HUES64 (cell line): ENCODE measurements around the gene CASP1.
"Not testable (repeated sequence)": the region's sequence is repeated elsewhere in the genome, so short reads cannot be mapped to it uniquely, and the experiment has no call there.

Experiments used
- H3K27ac ChIP-seq: 2 replicates; pipeline ENCODE4 v1.7.0; 2013; ENCODE audit warnings: low read depth, low read length, inconsistent platforms
- H3K27me3 ChIP-seq: 2 replicates; pipeline ENCODE4 v1.6.1; 2013; ENCODE audit warnings: mild to moderate bottlenecking, low read length; ENCODE audit not compliant: insufficient read depth
- H3K36me3 ChIP-seq: 2 replicates; pipeline ENCODE4 v1.6.1; 2013; ENCODE audit warnings: mild to moderate bottlenecking, low read length; ENCODE audit not compliant: insufficient read depth
- H3K4me1 ChIP-seq: 2 replicates; pipeline ENCODE4 v1.6.1; 2013; ENCODE audit warnings: mild to moderate bottlenecking, low read length, moderate library complexity; ENCODE audit not compliant: insufficient read depth
- H3K4me3 ChIP-seq: 2 replicates; pipeline ENCODE4 v1.5.1; 2013; ENCODE audit warnings: mild to moderate bottlenecking, low read length, moderate library complexity
- H3K9ac ChIP-seq: 2 replicates; pipeline ENCODE4 v1.6.1; 2013; ENCODE audit warnings: mild to moderate bottlenecking, low read depth, low read length
- H3K9me3 ChIP-seq: 2 replicates; pipeline ENCODE4 v1.6.1; 2013; ENCODE audit warnings: low read depth, low read length; ENCODE audit not compliant: insufficient read depth
- WGBS: fragments of 150-250, 120-280 bp; methylation state at CpG from one replicate; pipeline ENCODE4 v1.1.7; 2013; ENCODE audit warnings: missing lambda C conversion rate; 5-methylcytosine and 5-hydroxymethylcytosine counted together

Gene CASP1

DNA sequence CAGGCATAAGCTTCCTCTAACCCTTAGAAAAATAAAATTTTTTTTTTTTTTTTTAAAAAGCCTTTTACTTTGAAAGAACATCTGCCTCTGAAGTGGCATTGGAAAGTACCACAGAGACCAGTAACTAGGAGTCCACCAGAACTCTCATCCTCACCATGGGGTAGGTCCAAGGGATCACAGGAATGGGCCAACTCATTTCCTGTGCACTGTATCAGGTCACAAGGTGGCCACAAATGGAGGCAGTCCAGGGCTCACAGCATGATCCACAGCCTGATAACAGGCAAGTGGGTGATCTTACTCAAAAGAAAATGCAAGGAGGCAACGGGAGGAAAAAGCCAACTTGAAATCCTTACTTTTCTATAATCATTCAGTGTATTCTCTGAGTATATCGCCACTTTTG lies 34.8 kb upstream of the CASP1 start:
- WGBS, result no CpG with 5 or more reads among the region's 2 CpGs
- H3K9ac ChIP-seq, H3K4me1 ChIP-seq, H3K36me3 ChIP-seq, H3K27ac ChIP-seq, H3K4me3 ChIP-seq, H3K9me3 ChIP-seq, H3K27me3 ChIP-seq: not testable (repeated sequence)

DNA sequence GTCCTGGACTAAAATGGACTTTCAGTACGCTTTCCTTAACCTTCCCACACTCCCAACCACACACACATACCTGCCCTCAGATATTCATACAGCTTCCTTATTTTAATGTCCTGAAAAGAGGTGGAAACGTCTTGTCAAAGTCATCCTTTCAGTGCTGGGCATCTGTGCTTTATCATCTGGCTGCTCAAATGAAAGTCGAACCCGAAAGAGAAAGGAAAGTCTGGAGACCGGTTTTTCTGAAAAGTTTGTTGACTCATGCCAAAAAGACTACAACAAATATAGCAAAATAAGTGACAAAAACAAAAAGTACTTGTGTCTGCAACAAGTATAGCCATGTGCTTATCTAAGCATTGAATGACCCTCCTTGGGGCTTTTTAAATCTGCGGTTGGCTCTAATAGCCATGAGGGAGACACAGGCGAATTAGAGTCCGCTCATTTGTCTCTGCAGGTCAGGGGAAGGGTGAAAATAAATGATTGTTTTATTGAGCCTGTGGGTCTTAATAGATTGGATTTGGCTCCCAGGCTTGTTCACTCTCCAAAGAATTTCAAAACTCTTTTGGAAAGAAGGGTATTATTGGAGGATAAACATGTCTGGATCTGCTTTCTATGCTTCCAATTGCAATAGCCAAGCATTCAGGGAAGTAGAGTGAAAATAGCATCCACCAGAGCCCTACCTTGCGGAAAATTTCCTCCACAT lies 28.4 kb upstream of the CASP1 start:
- WGBS, result 79% methylated on average over 9 of the region's 9 CpGs
- H3K4me1 ChIP-seq, H3K36me3 ChIP-seq, H3K4me3 ChIP-seq, H3K27ac ChIP-seq, H3K9ac ChIP-seq, H3K27me3 ChIP-seq, H3K9me3 ChIP-seq: not testable (repeated sequence)

DNA sequence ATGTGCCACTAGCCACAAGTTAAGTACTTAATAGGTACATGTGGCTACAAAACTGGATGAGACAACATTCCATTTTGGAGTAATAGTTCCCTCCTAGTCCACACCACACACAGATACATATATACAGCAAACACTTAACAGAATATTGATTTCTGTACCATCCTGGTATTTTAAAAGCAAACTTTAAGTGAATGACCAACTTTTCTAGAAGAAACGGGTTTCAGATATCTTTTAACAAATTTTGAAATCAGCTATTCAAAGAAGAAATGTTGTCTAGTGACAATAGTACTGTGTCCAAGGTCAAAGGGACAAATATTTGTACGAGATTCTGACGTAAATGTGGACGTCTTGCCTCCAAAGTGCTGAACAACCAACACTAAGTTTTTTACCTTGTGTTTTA lies 22.5 kb upstream of the CASP1 start:
- Histone ChIP-seq H3K4me3 (no peak overlapping the region), H3K27me3 (no peaks in the 10 kb centered on the region), H3K9ac (no peak overlapping the region), H3K27ac (no peak overlapping the region), H3K36me3 (no peaks in the 10 kb centered on the region), H3K4me1 (no peaks in the 10 kb centered on the region), H3K9me3 (no peaks in the 10 kb centered on the region)
- WGBS, result 58% methylated on average over 3 of the region's 4 CpGs

DNA sequence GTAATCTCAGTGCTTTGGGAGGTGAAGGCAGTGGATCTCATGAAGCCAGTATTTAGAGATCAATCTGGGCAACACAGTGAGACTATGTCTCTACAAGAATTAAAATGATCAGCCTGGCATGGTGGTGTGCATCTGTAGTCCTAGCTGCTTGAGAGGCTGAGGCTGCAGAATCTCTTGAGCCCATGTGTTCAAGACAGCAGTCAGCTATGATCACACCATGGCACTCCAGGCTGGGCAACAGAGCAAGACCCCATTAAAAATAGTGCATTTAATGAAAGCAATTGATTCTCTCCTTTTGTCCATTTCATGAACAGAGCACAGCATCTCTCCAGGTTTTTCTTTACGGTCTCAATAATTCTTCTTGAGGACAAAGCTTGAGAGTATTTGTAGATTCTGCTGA lies 21.5 kb upstream of the CASP1 start:
- no peaks in the 10 kb centered on the region for H3K9me3 ChIP-seq
- no peak overlapping the region for H3K4me3 ChIP-seq
- no peaks in the 10 kb centered on the region for H3K36me3 ChIP-seq
- no peak overlapping the region for H3K9ac ChIP-seq
- no peaks in the 10 kb centered on the region for H3K27me3 ChIP-seq
- no peak overlapping the region for H3K27ac ChIP-seq
- WGBS, result 92% methylated on average over 1 of the region's 1 CpG
- H3K4me1 ChIP-seq, result no peaks in the 10 kb centered on the region

DNA sequence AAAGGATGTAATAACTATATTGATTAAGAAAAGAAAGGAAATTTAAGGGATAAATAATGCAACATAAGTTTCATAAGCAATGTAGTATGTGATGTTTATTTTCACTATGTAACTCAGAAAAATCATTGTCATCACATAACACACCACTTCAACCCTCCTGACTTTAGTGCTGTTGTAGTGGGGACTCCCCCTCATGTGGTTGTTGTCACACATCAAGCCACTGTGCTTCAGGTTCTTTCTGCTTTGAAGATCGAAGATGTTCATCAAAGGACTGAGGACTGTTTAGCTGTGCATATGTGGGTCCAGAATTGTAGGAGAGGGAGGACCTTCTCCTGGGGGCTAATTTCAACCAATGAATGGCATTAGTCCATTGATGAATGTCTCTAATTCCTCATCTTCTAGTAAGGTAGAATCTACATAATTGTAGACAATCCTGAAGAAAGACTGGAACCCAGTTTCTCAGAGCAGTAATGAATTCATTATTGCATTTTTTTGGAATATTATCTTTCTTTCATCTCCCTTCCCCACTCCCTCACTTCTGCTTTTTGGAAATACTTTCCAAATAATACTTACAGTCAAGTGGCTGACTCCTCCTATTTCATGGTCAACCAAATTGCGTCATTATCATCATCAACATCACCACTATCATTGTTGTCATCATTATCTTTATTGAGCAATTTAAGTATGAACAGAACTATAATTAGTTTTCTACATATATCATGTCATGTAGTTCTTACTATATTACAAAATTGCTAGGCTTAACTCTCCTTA lies 20.0 kb upstream of the CASP1 start:
- 74% methylated on average over 2 of the region's 2 CpGs for WGBS
- Histone ChIP-seq H3K9me3 (no peaks in the 10 kb centered on the region), H3K27ac (no peak overlapping the region), H3K27me3 (no peaks in the 10 kb centered on the region), H3K36me3 (no peaks in the 10 kb centered on the region), H3K4me3 (no peak overlapping the region), H3K9ac (no peak overlapping the region), H3K4me1 (no peaks in the 10 kb centered on the region)

DNA sequence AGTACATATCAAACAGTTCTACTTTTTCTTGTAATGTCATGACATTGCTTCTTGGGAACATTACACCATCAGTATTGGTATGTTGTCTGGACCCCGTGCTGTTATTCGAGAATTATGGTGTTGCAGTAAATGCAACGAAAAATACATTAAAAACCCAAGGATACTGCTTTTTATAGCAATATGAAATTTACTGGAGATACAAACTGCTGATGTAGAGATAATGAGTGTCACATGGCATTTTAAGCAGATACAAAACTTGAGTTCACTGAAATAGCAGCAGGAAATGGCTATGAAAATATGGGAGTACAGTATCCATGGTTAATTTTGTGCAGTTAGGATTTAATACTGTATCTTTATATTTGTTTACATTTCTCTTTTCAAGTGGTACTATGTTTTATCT lies 17.5 kb upstream of the CASP1 start:
- H3K4me1 ChIP-seq, result no peaks in the 10 kb centered on the region
- H3K36me3 ChIP-seq, result no peaks in the 10 kb centered on the region
- WGBS, result 100% methylated on average over 2 of the region's 3 CpGs
- no peaks in the 10 kb centered on the region for H3K9me3 ChIP-seq
- no peaks in the 10 kb centered on the region for H3K27me3 ChIP-seq
- H3K4me3 ChIP-seq, result no peak overlapping the region
- H3K9ac ChIP-seq, result no peak overlapping the region
- no peak overlapping the region for H3K27ac ChIP-seq

DNA sequence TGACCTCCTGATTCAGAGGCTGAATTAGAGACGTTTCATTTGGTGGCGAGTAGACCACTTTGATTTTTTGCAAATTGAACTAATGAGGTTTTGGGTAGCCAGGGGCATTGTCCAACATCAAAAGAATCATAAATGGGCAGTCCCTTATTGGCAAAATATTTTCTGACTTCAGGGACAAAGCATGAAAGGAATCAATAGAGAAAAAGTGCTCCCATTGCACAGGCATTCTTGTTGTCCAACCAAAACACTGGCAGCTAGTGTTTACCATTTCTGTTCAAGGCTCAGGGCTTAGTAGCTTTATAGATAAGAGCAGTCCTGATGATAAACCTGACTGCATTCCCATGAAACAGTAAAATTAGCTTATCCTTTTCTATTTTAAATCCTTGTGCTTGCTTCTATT lies 16.6 kb upstream of the CASP1 start:
- H3K4me1 ChIP-seq, result peaks cover 5% of the 10 kb centered on the region; the same call in 1 of the 2 replicates
- no peak overlapping the region for H3K9ac ChIP-seq
- no peak overlapping the region for H3K27ac ChIP-seq
- 91% methylated on average over 2 of the region's 2 CpGs for WGBS
- H3K36me3 ChIP-seq, result no peaks in the 10 kb centered on the region
- H3K9me3 ChIP-seq, result no peaks in the 10 kb centered on the region
- H3K4me3 ChIP-seq, result no peak overlapping the region
- no peaks in the 10 kb centered on the region for H3K27me3 ChIP-seq

DNA sequence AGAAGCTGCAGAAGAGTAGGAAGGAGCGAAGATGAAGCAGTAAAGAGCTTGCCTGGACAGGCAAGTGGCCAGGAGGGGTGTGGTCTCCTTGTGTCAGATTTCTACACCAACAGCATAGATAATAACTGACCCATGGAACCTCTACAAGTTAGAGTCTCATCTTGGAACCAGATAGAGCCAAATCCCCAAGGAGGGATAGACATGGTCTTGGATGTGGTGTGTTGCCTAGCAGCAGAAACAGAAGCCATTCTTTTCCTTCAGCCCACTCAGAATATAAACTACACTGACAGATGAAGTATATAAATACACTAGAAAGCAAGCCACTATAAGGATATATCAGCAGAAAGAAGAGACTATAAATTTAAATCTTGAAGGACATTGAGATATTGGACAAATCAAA lies 14.5 kb upstream of the CASP1 start:
- H3K4me1 ChIP-seq, result peaks cover 5% of the 10 kb centered on the region; the same call in 1 of the 2 replicates
- no peak overlapping the region for H3K4me3 ChIP-seq
- 100% methylated on average over 1 of the region's 1 CpG for WGBS
- H3K27me3 ChIP-seq, result no peaks in the 10 kb centered on the region
- no peaks in the 10 kb centered on the region for H3K36me3 ChIP-seq
- H3K9me3 ChIP-seq, result no peaks in the 10 kb centered on the region
- no peak overlapping the region for H3K27ac ChIP-seq
- H3K9ac ChIP-seq, result no peak overlapping the region

DNA sequence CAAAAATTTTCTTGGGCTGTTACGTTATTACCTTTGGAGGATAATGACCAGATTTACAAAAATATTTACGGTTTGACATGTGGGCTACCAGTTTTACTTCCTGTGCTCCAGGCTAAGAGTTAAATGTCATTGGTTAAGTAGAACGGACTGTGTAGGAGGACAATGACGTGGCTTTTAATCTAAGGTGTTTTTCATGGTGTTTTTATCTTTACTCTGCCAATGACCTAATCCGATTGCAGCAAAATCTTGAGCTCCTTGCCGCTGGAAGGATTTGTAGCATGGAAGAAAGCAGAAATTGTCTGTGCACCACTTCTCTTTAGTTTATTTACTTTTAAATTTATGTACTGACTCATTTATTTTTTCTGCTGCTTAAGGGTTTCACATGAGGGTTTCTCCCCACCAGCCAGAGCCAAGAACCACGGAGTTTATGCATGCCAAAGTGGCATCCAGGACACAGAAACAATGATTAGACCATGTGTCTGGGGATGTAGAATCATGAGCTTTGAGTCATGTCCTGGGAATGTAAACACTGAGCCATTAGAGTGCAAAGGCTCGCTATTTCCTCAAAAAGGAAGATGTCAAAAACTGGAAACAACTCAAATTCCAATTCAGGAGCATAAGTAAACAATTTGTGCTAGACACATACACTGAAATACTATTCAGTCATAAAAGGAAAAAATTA lies 12.1 kb upstream of the CASP1 start:
- H3K27me3 ChIP-seq, result no peaks in the 10 kb centered on the region
- H3K9me3 ChIP-seq, result no peaks in the 10 kb centered on the region
- no peak overlapping the region for H3K27ac ChIP-seq
- H3K36me3 ChIP-seq, result no peaks in the 10 kb centered on the region
- WGBS, result 91% methylated on average over 8 of the region's 8 CpGs
- H3K4me1 ChIP-seq, result peaks cover 5% of the 10 kb centered on the region; the same call in 1 of the 2 replicates
- no peak overlapping the region for H3K9ac ChIP-seq
- H3K4me3 ChIP-seq, result no peak overlapping the region

DNA sequence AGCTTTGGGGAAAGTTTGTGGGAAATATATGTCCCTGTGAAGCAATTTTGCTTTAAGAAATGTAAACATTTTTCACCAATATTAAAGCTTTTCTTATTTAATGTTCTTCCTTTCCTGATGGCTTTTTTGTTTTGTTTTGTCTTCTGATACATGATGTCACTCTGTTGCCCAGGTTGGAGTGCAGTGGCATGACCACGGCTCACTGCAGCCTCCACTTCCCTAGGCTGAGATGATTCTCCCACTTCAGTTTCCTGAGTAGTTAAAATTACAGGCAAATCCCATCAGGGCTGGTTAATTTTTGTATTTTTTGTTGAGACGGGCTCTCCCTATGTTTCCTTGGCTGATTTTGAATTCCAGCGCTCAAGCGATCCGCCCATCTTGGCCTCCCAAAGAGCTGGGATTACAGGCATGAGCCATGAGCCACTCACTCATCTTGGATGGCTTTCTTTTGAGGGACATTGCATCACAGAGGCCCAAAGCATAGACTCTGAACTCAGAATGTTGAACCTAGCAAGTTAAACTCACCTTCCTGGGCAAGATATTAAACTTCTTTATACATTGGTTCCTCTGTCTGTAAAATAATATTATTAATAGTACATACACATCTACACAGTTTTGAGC lies 10.8 kb upstream of the CASP1 start:
- H3K36me3 ChIP-seq, result no peaks in the 10 kb centered on the region
- no peaks in the 10 kb centered on the region for H3K27me3 ChIP-seq
- no peak overlapping the region for H3K27ac ChIP-seq
- H3K9me3 ChIP-seq, result no peaks in the 10 kb centered on the region
- 98% methylated on average over 5 of the region's 5 CpGs for WGBS
- no peak overlapping the region for H3K4me3 ChIP-seq
- no peak overlapping the region for H3K9ac ChIP-seq
- peaks cover 5% of the 10 kb centered on the region; the same call in 1 of the 2 replicates for H3K4me1 ChIP-seq
